A673 (cell line): Measurements from ENCODE around the gene RNF19B. TPM values are rescaled to one million over a fixed set of nuclear protein-coding genes. Genes with fewer than 3 reads are reported as not detected.

ENCODE experiments used
- BruUV-seq: library from RNA; stranded (reverse); fragments of 400-500 nt; replicated peaks from 2 replicates; lab custom pipeline; 2021; lab: Mats Ljungman, UMichigan
- CTCF ChIA-PET: fragments of 300-600 bp; sonication (Branson Sonifier 250); formaldehyde crosslinking; loops from one replicate; lab custom pipeline; 2022; ENCODE audit warnings: antibody characterized with exemption; lab: Charles Lee
- POLR2A ChIA-PET: fragments of 300-600 bp; sonication (Branson Sonifier 250); formaldehyde crosslinking; loops from one replicate; lab custom pipeline; 2022; ENCODE audit warnings: antibody characterized with exemption; ENCODE audit not compliant: low non-redundant PET; lab: Charles Lee
- DNase-seq: peaks from one replicate; pipeline ENCODE4 v3.0.0-alpha.2; 2015; ENCODE audit warnings: low spot score
- H3K27ac ChIP-seq: fragments of 200-600 bp; sonication (generic); 2 replicates; pipeline ENCODE4 v1.5.1; 2016; ENCODE audit warnings: mixed run types, low read depth, mild to moderate bottlenecking, mixed read lengths, antibody characterized with exemption, low read length; ENCODE audit not compliant: poor library complexity, severe bottlenecking
- H3K27me3 ChIP-seq: fragments of 200-600 bp; sonication (generic); replicated peaks from 2 replicates; pipeline ENCODE4 v1.6.1; 2017; ENCODE audit warnings: mixed run types, low read depth, mild to moderate bottlenecking, mixed read lengths, antibody characterized with exemption, low read length; ENCODE audit not compliant: insufficient read depth, poor library complexity
- H3K36me3 ChIP-seq: fragments of 200-600 bp; sonication (generic); 2 replicates; pipeline ENCODE4 v1.6.1; 2016; ENCODE audit warnings: mixed run types, mild to moderate bottlenecking, mixed read lengths, antibody characterized with exemption, low read length; ENCODE audit not compliant: insufficient read depth, poor library complexity, severe bottlenecking
- H3K4me1 ChIP-seq: fragments of 200-600 bp; sonication (generic); 2 replicates; pipeline ENCODE4 v1.6.1; 2017; ENCODE audit warnings: mixed run types, mild to moderate bottlenecking, mixed read lengths, antibody characterized with exemption, low read length; ENCODE audit not compliant: insufficient read depth, poor library complexity, severe bottlenecking
- H3K4me3 ChIP-seq: fragments of 200-600 bp; sonication (generic); 2 replicates; pipeline ENCODE4 v1.5.1; 2016; ENCODE audit warnings: low read depth, mixed run types, mild to moderate bottlenecking, mixed read lengths, low read length; ENCODE audit not compliant: poor library complexity, severe bottlenecking
- H3K9me3 ChIP-seq: fragments of 200-600 bp; sonication (generic); 2 replicates; pipeline ENCODE4 v1.6.1; 2016; ENCODE audit warnings: mixed run types, low read depth, mild to moderate bottlenecking, mixed read lengths, antibody characterized with exemption, low read length; ENCODE audit not compliant: poor library complexity, severe bottlenecking
- CTCF ChIP-seq: fragments of 300-800, 200-600 bp; sonication (generic); conservative IDR thresholded peaks from 2 replicates; pipeline ENCODE4 v1.5.1; 2017; ENCODE audit warnings: low read depth, mild to moderate bottlenecking, antibody characterized with exemption, low read length, moderate library complexity, mixed read lengths
- EZH2 ChIP-seq: fragments of 200-600 bp; sonication (generic); IDR thresholded peaks from 2 replicates; pipeline ENCODE4 v1.6.1; 2017; ENCODE audit warnings: borderline replicate concordance, low read depth, mild to moderate bottlenecking, mixed read lengths, antibody characterized with exemption, low read length; ENCODE audit not compliant: poor library complexity, severe bottlenecking
- intact Hi-C: fragments of 100-400 bp; cut with micrococcal nuclease; formaldehyde crosslinking; loops from one replicate; pipeline ENCODE4 v1.10.0; 2022; ENCODE audit not compliant: unreplicated experiment
- total RNA-seq: library from RNA; stranded (reverse); gene quantifications from 2 replicates; pipeline ENCODE4 v1.2.3, GENCODE V29; 2021

RNF19B gene
- total RNA-seq, 1 experiment from 2014 or later, result 14.3 TPM

GRCh38 chr1:32891630-32892029 is 73.0 kb downstream of the RNF19B start:
- peaks cover 11% of the 10 kb centered on the region for H3K27me3 ChIP-seq
- CTCF ChIA-PET, result interaction anchor here (0.7 kb wide), 1 partner anchor 371 kb away, joined by 3 read pairs; no protein-coding TSS in a partner anchor
- POLR2A ChIA-PET, result no interaction called here

GRCh38 chr1:32891241-32891570 is 73.4 kb downstream of the RNF19B start:
- Histone ChIP-seq H3K27me3 (peaks cover 11% of the 10 kb centered on the region), H3K27ac (no peak overlapping the region), H3K36me3 (no peaks in the 10 kb centered on the region), H3K9me3 (no peaks in the 10 kb centered on the region), H3K4me1 (peaks cover 14% of the 10 kb centered on the region), H3K4me3 (no peak overlapping the region)
- no TSS peak for BruUV-seq
- no peak for DNase-seq
- POLR2A ChIA-PET, result no interaction called here
- CTCF ChIA-PET, result interaction anchor here (0.7 kb wide), 1 partner anchor 370 kb away, joined by 3 read pairs; no protein-coding TSS in a partner anchor
- no peak for TF ChIP-seq EZH2
- TF ChIP-seq CTCF, result no peak
- intact Hi-C loops, result no loop called here

More at GRCh38 chr1:32891630-32892029, 73.0 kb downstream of the RNF19B start:
- H3K4me1 ChIP-seq, result peaks cover 14% of the 10 kb centered on the region
- DNase-seq, result no peak
- H3K27ac ChIP-seq, result no peak overlapping the region
- no peaks in the 10 kb centered on the region for H3K9me3 ChIP-seq
- BruUV-seq, result no TSS peak
- H3K36me3 ChIP-seq, result no peaks in the 10 kb centered on the region
- H3K4me3 ChIP-seq, result no peak overlapping the region
- intact Hi-C loops, result no loop called here
- TF ChIP-seq EZH2, result no peak

GRCh38 chr1:32890516-32891240 is 73.9 kb downstream of the RNF19B start:
- Histone ChIP-seq H3K36me3 (no peaks in the 10 kb centered on the region), H3K27ac (no peak overlapping the region), H3K27me3 (peaks cover 11% of the 10 kb centered on the region), H3K4me3 (no peak overlapping the region), H3K4me1 (peaks cover 14% of the 10 kb centered on the region), H3K9me3 (no peaks in the 10 kb centered on the region)
- no peak for DNase-seq
- BruUV-seq, result no TSS peak
- intact Hi-C loops, result no loop called here
- ChIA-PET CTCF (interaction anchor here (0.7 kb wide), 1 partner anchor 370 kb away, joined by 3 read pairs; no protein-coding TSS in a partner anchor), POLR2A (no interaction called here)
- no peak for TF ChIP-seq CTCF
- no peak for TF ChIP-seq EZH2

GRCh38 chr1:32889731-32890278 is 74.8 kb downstream of the RNF19B start:
- no TSS peak for BruUV-seq
- H3K4me3 ChIP-seq, result no peak overlapping the region
- H3K4me1 ChIP-seq, result peaks cover 14% of the 10 kb centered on the region
- ChIA-PET POLR2A (no interaction called here), CTCF (no interaction called here)
- no peaks in the 10 kb centered on the region for H3K9me3 ChIP-seq
- TF ChIP-seq EZH2 (no peak), CTCF (no peak)
- intact Hi-C loops, result no loop called here
- peaks cover 11% of the 10 kb centered on the region for H3K27me3 ChIP-seq
- DNase-seq, result no peak
- no peak overlapping the region for H3K27ac ChIP-seq
- no peaks in the 10 kb centered on the region for H3K36me3 ChIP-seq
